ENCODE measurements around the gene WDR86. TPM values are rescaled to one million over a fixed set of nuclear protein-coding genes. Genes with fewer than 3 reads are reported as not detected.

WDR86 gene
- total RNA-seq, 1 experiment from 2014 or later: 0.86 TPM

GRCh38 chr7:151435971-151436370, 26.1 kb upstream of the WDR86 start:
- H3K4me1 ChIP-seq (ENCODE audit: insufficient read depth, low read length, poor library complexity, severe bottlenecking): no peaks in the 10 kb centered on the region
- intact Hi-C loops (cut with micrococcal nuclease; ENCODE audit: unreplicated experiment): no loop called here
- peaks cover 2% of the 10 kb centered on the region for H3K27me3 ChIP-seq (replicated peaks; ENCODE audit: insufficient read depth, low read depth, low read length, poor library complexity)
- H3K4me3 ChIP-seq (ENCODE audit: low read depth, low read length, poor library complexity, severe bottlenecking): no peak overlapping the region
- TF ChIP-seq CTCF (conservative IDR thresholded peaks at IDR 0.05; ENCODE audit: low read depth, low read length) (no peak), EZH2 (IDR thresholded peaks at IDR 0.05; ENCODE audit: borderline replicate concordance, low read depth, low read length, poor library complexity, severe bottlenecking) (no peak)
- ChIA-PET POLR2A (ENCODE audit: low non-redundant PET) (no interaction called here), CTCF (no interaction called here)
- DNase-seq (ENCODE audit: low spot score): no peak
- H3K27ac ChIP-seq (ENCODE audit: low read depth, low read length, poor library complexity, severe bottlenecking): no peak overlapping the region
- no peaks in the 10 kb centered on the region for H3K9me3 ChIP-seq (ENCODE audit: low read depth, low read length, poor library complexity, severe bottlenecking)
- H3K36me3 ChIP-seq (ENCODE audit: insufficient read depth, low read length, poor library complexity, severe bottlenecking): no peaks in the 10 kb centered on the region
- no TSS peak for BruUV-seq (replicated peaks)

GRCh38 chr7:151435103-151435916, 25.5 kb upstream of the WDR86 start:
- Histone ChIP-seq H3K27ac (ENCODE audit: low read depth, low read length, poor library complexity, severe bottlenecking) (no peak overlapping the region), H3K36me3 (ENCODE audit: insufficient read depth, low read length, poor library complexity, severe bottlenecking) (no peaks in the 10 kb centered on the region), H3K9me3 (ENCODE audit: low read depth, low read length, poor library complexity, severe bottlenecking) (no peaks in the 10 kb centered on the region), H3K27me3 (replicated peaks; ENCODE audit: insufficient read depth, low read depth, low read length, poor library complexity) (peaks cover 2% of the 10 kb centered on the region), H3K4me1 (ENCODE audit: insufficient read depth, low read length, poor library complexity, severe bottlenecking) (no peaks in the 10 kb centered on the region), H3K4me3 (ENCODE audit: low read depth, low read length, poor library complexity, severe bottlenecking) (no peak overlapping the region)
- ChIA-PET CTCF (no interaction called here), POLR2A (ENCODE audit: low non-redundant PET) (no interaction called here)
- BruUV-seq (replicated peaks): no TSS peak
- intact Hi-C loops (cut with micrococcal nuclease; ENCODE audit: unreplicated experiment): no loop called here
- no peak for DNase-seq (ENCODE audit: low spot score)
- no peak for TF ChIP-seq CTCF (conservative IDR thresholded peaks at IDR 0.05; ENCODE audit: low read depth, low read length)
- no peak for TF ChIP-seq EZH2 (IDR thresholded peaks at IDR 0.05; ENCODE audit: borderline replicate concordance, low read depth, low read length, poor library complexity, severe bottlenecking)

- CTCF ChIA-PET: no interaction called here
Measured at GRCh38 chr7:151434549-151434948, 24.7 kb upstream of the WDR86 start.

More at GRCh38 chr7:151434549-151434948, 24.7 kb upstream of the WDR86 start:
- H3K27ac ChIP-seq (ENCODE audit: low read depth, low read length, poor library complexity, severe bottlenecking): no peak overlapping the region
- POLR2A ChIA-PET (ENCODE audit: low non-redundant PET): no interaction called here
- intact Hi-C loops (cut with micrococcal nuclease; ENCODE audit: unreplicated experiment): no loop called here
- BruUV-seq (replicated peaks): no TSS peak
- H3K4me1 ChIP-seq (ENCODE audit: insufficient read depth, low read length, poor library complexity, severe bottlenecking): peaks cover under 1% of the 10 kb centered on the region
- H3K4me3 ChIP-seq (ENCODE audit: low read depth, low read length, poor library complexity, severe bottlenecking): no peak overlapping the region
- H3K9me3 ChIP-seq (ENCODE audit: low read depth, low read length, poor library complexity, severe bottlenecking): no peaks in the 10 kb centered on the region
- H3K36me3 ChIP-seq (ENCODE audit: insufficient read depth, low read length, poor library complexity, severe bottlenecking): no peaks in the 10 kb centered on the region
- H3K27me3 ChIP-seq (replicated peaks; ENCODE audit: insufficient read depth, low read depth, low read length, poor library complexity): peaks cover under 1% of the 10 kb centered on the region
- no peak for TF ChIP-seq CTCF (conservative IDR thresholded peaks at IDR 0.05; ENCODE audit: low read depth, low read length)
- TF ChIP-seq EZH2 (IDR thresholded peaks at IDR 0.05; ENCODE audit: borderline replicate concordance, low read depth, low read length, poor library complexity, severe bottlenecking): no peak
- no peak for DNase-seq (ENCODE audit: low spot score)

Data from A673 (cell line).